GM10248 (cell line): ENCODE data around the gene EIF2AK2.

Experiments used
- CTCF ChIA-PET: fragments of 300-600 bp; sonication (Branson Sonifier 250); formaldehyde crosslinking; extraction: SDS; loops from one replicate; lab custom pipeline; 2021; ENCODE audit warnings: antibody characterized with exemption; lab: Yijun Ruan, JAX
- POLR2A ChIA-PET: fragments of 350-650 bp; sonication (Branson Sonifier 250); formaldehyde crosslinking; extraction: SDS; loops from one replicate; lab custom pipeline; 2020; ENCODE audit warnings: antibody characterized with exemption; lab: Yijun Ruan, JAX
- DNase-seq: peaks from one replicate; pipeline ENCODE4 v3.0.0; 2012; ENCODE audit errors: extremely low spot score
- CTCF ChIP-seq: IDR thresholded peaks from 2 replicates; pipeline ENCODE4 v1.5.1; 2012; ENCODE audit warnings: mild to moderate bottlenecking, low read depth; ENCODE audit errors: extremely low read depth, missing control alignments, control extremely low read depth

The EIF2AK2 gene

GRCh38 chr2:37190290-37190689 is 33.5 kb upstream of the EIF2AK2 start:
- ChIA-PET CTCF (interaction anchor here (1.8 kb wide), 1 partner anchor 687 kb away, joined by 4 read pairs; no protein-coding TSS in a partner anchor), POLR2A (no interaction called here)
- no peak for TF ChIP-seq CTCF
- DNase-seq, result no peak

DNA sequence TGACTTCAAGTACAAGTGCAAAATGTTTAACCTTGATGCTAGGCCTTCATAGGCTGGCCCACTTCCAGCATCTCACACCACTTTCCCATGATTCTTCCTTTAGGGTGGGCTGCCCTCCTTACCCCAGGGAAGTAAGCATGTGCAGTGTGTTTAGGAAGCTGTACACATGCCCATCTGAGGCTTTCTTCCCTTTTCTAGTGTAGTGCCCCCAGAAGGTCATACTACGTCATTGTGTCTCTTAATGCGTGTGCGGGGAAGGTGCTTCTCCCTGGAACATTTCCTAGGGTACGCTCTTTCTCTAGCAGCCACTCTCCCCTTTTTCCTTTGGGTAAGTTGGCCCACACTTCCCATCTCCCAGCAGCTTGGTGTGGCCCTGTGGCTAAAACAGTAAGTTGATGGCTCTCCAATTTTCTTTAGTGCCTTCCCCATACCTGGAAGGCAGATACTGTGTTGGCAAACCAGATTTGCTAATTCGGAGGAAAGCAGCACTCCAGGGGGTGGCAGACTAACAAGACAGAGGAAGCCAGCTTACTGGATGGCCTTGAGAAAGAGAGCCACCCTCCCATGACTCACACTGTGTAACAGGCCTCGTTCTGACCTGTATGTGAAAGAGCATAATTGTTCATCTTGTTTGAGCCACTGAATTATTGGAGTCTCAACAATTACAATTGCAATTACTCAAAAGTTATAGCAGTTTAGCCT is 32.8 kb upstream of the EIF2AK2 start:
- DNase-seq, result no peak
- TF ChIP-seq CTCF, result no peak
- CTCF ChIA-PET, result interaction anchor here (1.4 kb wide), 1 partner anchor 16 kb away, joined by 3 read pairs; no protein-coding TSS in a partner anchor
- POLR2A ChIA-PET, result no interaction called here

GRCh38 chr2:37188570-37188969 is 31.8 kb upstream of the EIF2AK2 start, which contains the start of gene SULT6B1:
SULT6B1 (minus strand) TSS chr2:37188670; CDS start chr2:37188640, 30 bp downstream.
- CTCF ChIA-PET, result interaction anchor here (1.4 kb wide), 1 partner anchor 15 kb away, joined by 3 read pairs; no protein-coding TSS in a partner anchor
- TF ChIP-seq CTCF, result no peak
- DNase-seq, result no peak
- POLR2A ChIA-PET, result no interaction called here

- no peak for DNase-seq
- TF ChIP-seq CTCF, result no peak
- POLR2A ChIA-PET, result no interaction called here
- CTCF ChIA-PET, result interaction anchor here (4.7 kb wide), 1 partner anchor 14 kb away, joined by 41 read pairs; no protein-coding TSS in a partner anchor
Observed at GRCh38 chr2:37181726-37182684, 25.2 kb upstream of the EIF2AK2 start.

GRCh38 chr2:37180640-37181039 is 23.9 kb upstream of the EIF2AK2 start:
- ChIA-PET POLR2A (no interaction called here), CTCF (interaction anchor here (4.7 kb wide), 1 partner anchor 12 kb away, joined by 41 read pairs; no protein-coding TSS in a partner anchor)
- TF ChIP-seq CTCF, result no peak
- no peak for DNase-seq

GRCh38 chr2:37180006-37180639 is 23.3 kb upstream of the EIF2AK2 start:
- ChIA-PET CTCF (interaction anchor here (4.7 kb wide), 1 partner anchor 12 kb away, joined by 41 read pairs; no protein-coding TSS in a partner anchor), POLR2A (no interaction called here)
- no peak for DNase-seq
- no peak for TF ChIP-seq CTCF
